Inflammatory macrophage treated with lipopolysaccharide for 1 hour (primary cell): ENCODE results near the gene EIF4B.
"Not testable (repeated sequence)": the region's sequence is repeated elsewhere in the genome, so short reads cannot be mapped to it uniquely, and the experiment has no call there.

Experiments
- DNase-seq, 2 donors: peaks; one replicate each; pipeline ENCODE4 v3.0.0-alpha.2; 2020 to 2022

EIF4B gene

DNA sequence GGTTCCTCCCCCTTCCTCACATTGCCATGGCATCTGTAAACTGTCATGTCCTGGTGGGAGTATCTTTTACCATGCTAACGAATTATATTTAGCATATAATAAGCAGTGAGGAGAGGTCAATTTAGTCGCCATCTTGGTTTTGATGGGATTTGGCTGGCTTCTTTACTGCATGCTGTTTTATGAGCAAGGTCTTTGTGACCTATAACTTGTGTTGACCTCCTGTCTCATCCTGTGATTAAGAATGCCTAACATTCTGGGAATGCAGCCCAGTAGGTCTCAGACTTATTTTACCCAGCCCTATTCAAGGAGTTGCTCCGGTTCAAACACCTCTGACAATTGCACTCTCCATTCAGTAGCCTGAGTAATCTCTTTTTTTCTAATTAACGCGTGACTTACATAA, 2.1 kb upstream of the EIF4B start:
- no peak for DNase-seq

DNA sequence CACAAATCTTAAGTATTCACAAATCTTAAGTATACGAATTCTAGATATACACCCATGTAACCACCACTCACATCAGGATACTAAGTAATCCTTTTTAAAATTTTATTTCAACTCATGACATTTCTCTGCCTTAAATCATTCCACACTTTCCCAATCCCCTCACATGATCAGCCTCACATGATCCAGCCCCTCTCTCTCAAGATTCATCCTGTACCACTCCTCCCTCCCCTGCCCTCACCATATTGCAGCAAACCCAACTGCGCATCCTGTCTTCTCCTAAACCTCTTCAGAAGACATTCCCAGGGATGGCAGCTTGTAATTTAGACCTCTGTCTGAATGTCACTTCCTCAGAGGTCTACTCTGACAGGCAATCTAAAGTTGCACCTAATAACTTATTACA, 1.7 kb upstream of the EIF4B start:
- DNase-seq = peak; percentile 16 to 33

DNA sequence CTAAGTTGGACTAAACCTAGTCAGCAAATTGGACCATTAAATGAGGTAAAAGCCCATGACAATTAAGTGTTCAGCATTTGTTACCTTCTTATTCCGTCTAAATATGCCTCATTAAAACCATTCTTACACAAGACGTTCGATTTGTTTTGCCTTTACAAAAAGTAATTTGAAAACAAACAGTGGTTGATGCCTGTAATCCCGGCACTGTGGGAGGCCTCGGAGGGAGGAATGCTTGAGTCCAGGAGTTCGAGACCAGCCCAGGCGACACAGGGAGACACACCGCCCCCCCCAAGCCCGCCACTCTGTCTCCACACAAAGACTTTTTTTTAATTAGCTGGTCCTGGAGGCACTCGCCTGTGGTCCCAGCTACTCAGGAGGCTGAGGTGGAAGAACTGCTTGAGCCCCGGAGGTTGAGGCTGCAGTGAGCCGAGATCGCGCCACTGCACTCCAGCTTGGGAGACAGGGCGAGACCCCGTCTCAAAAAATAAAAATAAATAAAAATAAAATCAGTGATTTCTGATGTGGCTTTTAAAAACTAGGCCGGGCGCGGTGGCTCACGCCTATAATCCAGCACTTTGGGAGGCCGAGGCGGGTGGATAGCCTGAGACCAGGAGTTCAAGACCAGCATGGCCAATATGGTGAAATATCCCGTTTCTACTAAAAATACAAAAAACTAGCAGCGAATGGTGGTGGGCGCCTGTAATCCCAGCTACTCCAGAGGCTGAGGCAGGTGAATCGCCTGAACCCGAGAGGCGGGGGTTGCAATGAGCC, 856 bp upstream of the EIF4B start:
- no peak for DNase-seq

DNA sequence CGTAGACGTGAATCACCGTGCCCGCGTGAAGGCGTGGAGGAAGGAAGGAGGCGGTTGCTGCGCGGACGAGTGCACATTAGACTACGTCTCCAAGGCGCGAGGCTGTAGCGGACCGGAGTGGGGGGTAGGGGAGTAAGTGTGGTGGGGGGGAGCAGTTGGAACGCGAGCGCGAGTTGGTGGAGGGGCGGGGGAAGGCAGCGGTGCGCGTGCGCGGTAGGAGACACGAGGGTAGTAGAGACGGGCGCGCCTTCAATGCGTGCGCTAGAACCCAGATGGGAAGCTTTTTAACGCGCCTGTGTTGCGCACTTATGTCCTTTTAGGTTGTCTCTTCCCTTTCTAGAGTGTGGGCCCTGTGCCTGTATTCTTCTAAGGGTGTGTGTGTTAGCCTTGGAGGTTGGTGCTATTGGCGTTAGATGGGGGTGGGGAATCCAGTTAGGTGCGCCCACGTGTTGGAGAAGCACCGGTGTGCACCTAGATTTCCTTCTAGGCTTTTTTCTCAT, 604 bp downstream of the EIF4B start:
- peak; percentile 67 to 80 for DNase-seq

DNA sequence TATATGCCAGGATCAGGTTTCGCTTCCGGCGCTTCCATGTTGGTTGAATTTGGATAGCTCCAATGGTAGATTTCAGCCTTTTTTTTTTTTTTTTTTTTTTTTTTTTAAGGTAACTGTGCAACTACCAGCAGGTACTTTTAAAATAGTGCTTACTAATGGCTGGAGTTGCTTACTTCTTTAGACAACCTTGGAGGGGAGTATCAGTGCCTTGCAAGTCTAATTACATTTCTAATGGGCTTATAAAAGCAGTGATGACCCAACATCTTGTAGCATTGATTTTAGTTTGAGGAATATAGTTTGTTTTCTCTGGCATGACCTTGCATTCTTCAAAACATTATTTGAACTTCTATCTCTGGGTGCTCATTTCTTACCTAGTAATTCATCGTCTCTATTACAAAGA, 1.1 kb downstream of the EIF4B start:
- no peak for DNase-seq

DNA sequence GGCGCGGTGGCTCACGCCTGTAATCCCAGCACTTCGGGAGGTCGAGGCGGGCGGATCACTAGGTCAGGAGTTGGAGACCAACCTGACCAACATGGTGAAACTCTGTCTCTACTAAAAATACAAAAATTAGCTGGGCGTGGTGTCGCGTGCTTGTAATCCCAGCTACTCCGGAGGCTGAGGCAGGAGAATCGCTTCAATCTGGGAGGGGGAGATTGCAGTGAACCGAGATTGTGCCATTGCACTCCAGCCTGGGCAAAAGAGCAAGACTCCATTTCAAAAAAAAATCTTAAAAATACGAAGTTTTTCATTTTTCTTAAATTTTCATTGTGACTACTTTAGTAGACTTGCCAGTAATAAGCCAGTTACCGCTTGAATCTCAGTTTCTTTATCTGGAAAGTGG, 2.5 kb downstream of the EIF4B start:
- DNase-seq = not testable (repeated sequence)

DNA sequence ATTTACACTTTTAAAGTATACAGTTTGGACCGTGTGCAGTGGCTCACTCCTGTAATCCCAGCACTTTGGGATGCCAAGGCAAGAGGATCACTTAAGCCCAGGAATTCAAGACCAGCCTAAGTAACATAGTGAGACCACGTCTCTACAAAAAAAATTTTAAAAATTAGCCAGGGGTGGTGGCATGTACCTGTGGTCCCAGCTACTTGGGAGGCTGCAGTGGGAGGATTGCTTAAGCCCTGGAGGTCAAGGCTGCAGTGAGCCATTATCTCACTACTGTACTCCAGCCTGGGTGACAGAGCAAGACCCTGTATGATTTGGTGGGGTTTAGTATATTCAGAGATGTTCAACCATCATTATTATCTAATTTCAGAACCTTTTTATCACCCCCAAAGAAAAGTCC, 4.7 kb downstream of the EIF4B start:
- DNase-seq = no peak

DNA sequence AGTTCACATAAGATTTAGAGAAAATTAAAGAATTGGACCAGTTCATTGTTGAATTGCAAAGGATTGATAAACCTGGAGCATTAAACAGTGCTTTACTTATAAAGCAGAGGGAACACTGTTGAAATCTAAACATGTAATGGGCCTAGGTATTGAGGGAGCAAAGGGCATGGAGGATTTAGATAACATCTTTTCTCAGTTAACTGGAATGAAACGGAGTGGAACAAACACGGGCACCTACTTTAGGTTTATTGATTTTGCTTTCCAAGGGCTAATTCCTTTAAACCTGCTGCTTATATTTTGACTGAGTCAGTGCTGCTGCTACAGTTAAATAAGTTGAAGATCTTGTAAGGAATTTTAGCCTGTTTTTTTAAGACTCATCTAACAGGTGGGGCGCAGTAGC, 5.6 kb downstream of the EIF4B start:
- DNase-seq = no peak

DNA sequence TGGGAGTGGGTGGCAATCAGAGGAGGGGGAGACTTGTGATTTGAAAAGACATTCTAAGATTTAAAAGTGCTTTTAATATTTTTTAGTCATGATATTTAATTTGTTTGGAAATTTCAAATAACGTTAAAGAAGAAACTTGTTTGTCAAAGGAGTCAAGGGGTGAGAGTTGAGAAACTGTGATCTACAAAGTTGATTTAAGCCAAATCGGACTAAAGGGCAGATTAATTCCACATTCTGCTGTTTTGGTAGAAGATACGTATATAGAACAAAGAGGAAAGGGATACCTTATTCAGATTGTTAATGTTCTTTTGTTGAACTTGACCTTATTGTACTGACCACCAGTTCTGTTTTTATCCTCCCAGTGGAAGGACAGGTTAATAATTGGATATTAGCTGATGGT, 6.7 kb downstream of the EIF4B start:
- DNase-seq = no peak

DNA sequence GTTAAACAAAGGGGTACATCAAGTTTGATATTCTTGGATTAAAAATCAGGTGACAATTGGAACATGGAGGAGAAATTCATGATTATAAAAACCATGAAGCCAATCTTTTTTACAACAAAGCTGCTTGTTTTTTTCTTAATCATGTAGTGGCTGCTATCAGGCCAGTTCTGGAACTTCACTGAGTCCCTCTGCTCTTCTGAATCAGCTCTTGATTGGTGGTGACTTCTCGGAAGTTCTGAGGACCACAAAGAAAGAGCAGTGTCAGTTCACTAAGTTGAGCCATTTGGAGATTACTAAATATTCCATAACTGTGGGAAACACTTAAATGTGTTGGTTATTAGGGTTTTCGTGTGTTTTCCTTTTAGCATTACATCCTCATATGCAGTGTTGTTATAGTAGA, 8.5 kb downstream of the EIF4B start:
- no peak for DNase-seq

DNA sequence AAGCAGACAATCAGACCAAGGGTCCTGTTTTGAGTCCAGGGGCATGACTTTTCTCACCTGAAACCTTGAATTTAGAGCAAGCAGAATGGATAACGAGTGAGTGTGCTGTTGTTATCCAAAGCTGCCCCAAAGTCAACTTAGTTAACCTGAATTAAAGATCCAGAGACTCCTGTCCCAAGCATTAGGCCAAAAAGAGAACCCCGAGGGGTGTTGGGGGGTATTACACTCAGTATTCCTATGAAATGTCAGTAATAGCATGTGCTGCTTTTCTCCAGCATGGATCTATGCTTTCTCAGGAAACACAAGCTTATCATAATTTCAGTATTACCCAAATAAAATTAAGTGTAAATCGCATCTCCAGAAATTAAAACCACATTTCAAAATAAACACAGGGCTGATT, 19.0 kb downstream of the EIF4B start:
- no peak for DNase-seq

DNA sequence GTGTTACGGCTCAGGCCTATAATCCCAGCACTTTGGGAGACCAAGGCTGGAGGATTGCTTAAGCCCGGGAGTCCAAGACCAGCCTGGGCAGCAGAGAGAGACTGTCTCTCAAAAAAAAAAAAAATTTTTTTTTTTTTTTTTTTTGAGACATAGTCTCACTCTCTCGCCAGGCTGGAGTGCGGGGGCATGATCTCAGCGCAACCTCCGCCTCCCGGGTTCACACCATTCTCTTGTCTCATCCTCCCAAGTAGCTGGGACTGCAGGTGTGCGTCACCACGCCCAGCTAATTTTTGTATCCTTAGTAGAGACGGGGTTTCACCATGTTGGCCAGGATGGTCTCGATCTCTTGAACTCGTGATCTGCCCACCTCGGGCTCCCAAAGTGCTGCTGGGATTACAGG, 20.8 kb downstream of the EIF4B start:
- not testable (repeated sequence) for DNase-seq

DNA sequence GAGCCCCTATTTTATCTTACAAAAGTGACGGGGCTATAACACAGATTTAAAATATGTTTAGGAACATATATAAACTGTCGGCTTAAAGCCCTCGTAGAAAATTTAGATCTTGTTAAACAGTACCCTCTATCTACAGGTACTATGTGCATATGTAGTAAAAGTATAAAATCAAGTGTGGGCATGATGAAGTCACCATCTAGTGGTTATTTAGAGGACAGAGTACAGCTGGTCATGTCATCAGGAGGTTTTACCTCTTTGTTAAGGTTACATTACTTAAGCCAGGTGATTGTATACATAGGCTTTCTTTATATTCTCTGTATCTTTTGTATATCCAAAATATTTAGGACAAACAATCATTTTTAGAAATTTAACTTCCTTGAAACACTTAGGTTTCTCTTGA, 25.4 kb downstream of the EIF4B start:
- DNase-seq = no peak

DNA sequence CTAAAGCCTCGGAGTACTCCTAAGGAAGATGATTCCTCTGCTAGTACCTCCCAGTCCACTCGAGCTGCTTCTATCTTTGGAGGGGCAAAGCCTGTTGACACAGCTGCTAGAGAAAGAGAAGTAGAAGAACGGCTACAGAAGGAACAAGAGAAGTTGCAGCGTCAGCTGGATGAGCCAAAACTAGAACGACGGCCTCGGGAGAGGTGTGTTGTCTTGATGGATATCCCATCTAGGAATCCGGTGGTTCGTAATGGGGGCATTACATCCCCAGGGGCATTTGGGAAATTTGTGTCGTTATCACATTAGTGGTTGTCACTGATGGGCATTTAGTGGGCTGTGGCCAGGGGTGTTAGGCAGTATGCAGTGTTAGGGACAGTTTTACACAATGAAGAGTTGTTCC, 27.6 kb downstream of the EIF4B start:
- not testable (repeated sequence) for DNase-seq

DNA sequence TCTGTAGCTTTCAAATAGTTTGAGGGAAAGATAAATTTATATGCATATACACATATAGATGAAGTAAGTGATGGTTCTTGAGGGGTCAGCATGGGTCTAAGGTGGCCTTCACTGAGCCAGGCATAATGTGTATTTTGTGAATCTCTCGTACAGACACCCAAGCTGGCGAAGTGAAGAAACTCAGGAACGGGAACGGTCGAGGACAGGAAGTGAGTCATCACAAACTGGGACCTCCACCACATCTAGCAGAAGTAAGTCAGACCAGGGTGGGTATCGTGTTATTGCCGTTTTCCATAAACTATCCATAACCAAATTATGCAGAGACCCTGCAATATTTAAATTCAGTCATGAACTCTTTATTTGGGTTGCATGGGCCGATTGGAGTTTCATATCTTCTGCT, 28.2 kb downstream of the EIF4B start:
- DNase-seq = no peak

DNA sequence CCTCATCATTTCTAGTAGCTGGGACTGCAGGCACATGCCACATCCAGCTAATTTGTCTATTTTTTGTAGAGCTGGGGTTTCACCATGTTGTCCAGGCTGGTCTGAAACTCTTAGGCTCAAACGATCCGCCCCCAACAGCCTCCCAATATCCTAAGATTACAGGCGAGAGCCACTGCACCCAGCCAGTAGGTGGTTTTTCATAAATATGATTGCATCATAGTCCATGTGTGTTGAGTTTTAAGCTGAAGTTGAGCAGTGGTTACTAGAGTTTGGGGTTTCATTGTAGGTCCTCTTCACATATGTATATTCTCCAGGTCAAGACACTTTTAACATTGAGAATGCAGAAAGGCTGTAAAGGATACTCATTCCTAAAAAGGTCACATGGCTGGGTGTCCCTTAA, 30.5 kb downstream of the EIF4B start:
- no peak for DNase-seq

DNA sequence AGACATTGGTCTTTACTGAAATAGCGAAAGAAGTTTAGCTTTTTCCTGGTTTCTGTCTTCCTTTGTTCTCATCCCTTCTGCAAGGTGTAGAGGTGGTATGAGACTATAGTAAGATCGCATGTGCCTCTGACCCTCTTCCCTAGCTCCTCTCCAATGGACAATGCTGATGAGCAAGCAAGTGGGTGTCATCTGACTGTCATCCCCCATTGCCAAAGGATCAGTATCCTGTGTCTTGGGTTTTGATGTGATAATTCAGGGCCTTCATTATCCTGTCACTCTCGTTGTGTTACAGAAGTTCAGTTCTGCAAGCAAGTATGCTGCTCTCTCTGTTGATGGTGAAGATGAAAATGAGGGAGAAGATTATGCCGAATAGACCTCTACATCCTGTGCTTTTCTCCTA, 33.6 kb downstream of the EIF4B start:
- no peak for DNase-seq

DNA sequence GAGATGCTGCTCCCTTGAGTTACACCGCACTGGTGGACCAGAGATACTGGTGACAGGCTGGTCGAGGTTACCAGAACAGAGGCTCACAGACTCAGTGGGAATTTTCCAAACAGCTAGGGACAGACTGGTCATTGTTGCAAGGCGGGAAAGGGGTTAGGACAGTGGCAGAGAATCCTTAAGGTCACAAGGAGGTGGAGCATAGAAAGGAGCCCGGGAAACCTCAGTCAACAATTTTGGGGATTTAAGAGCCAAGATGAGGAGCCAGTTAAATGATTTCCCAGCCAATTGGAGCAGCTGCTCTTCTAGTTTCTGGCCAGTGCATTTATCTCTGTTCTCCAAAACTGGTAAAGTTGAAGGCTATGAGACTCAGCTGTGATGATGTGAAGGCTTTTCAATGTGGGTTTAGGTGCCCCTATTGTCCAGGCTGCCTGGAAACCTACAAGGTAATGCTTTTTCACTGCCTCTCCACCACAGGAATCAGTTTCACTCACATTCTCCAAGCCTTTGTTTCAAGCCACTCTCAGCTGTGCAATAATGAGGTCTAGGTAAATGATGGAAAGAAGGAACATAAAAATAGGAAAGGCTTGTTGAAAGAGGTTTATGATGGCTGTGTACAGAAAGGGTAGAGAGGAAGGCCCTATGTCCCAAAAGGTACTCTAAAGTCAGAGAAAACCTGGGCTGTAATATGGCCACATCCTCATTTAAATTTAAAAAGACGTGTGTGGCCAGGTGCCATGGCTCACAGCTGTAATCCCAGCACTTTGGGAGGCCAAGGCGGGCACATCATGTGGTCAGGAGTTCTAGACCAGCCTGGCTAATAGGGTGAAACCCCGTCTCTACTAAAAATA, 36.6 kb downstream of the EIF4B start:
- no peak for DNase-seq

DNA sequence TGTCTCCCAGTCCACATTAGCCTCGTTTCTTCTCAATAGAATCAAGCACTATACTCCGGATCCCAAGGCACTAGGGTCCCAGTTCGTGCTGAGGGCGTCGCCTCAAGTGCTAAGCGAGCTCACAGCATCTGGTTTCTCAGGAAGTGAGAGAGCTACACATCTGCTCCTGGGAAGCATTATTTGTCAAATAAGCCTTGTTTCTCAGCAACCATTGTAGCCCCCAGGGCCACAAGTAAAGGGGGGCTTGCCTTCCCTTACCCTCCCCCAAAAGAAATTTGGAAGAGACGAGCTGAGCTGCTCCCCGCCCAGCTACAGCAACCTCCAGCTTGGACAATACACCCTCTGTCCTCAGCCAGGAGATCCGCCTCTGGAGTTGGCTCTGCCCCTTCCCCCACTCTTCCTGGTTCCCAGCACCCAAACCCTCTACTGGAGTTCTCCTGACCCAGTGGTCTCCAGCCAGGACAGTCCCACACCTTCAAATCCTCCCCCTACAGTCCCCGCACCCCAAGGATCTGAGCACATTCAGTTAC, 37.9 kb downstream of the EIF4B start:
- DNase-seq = no peak

DNA sequence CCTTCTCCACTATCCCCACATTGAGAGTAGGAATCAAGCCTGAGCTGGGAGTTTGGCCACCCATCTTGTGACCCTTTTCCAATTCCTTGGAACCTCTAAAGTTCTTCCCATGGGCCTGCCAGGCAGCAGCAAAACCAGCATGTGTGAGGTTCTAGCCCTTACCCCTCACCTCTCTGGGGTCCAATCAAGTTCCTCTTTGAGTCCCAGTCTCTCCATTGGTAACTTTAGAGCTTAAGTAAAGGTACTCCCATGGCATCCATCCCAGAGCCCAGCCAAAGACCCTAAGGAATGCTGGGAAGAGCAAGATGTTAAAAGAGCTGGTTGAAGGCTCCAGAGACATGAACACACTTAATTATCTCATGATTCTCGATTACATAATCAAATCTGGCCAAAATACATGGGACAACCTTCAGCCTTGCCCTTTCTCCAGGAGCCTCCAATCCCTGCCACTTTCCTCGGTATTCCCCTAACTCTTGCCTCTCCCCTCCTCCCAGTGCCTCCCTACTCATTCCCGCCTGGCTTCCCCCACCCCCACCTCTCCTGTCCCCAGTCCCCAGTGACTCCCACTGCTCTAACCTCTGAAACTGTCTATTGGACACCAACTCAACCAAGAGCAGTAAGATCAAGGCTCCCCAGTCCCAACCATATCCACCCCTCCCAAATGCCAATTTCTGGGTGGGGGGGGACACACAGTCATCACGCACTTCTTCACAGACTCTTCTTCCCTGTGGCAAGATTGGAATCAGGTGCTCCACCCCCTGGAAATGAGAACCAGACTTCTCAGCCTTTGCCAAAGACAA, 38.8 kb downstream of the EIF4B start:
- peak in 1 of 2 donors; percentile 36 for DNase-seq

DNA sequence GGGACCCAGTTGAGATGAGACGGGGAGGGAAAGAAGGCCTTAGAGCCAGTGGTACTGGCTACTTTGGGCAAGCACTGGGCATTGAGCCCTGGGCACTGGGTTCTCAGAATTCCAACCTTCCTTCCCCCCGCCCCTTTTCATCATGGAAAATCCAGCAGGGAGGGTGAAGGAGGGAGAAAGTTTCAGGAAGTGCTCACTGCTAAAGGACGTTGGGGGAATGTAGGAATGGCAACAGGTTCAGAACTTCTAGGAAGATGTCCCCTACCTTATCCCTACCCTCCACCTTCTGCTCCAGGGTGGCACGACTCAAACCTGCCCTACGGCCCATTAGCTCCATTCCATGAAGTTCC, 39.4 kb downstream of the EIF4B start:
- no peak for DNase-seq

DNA sequence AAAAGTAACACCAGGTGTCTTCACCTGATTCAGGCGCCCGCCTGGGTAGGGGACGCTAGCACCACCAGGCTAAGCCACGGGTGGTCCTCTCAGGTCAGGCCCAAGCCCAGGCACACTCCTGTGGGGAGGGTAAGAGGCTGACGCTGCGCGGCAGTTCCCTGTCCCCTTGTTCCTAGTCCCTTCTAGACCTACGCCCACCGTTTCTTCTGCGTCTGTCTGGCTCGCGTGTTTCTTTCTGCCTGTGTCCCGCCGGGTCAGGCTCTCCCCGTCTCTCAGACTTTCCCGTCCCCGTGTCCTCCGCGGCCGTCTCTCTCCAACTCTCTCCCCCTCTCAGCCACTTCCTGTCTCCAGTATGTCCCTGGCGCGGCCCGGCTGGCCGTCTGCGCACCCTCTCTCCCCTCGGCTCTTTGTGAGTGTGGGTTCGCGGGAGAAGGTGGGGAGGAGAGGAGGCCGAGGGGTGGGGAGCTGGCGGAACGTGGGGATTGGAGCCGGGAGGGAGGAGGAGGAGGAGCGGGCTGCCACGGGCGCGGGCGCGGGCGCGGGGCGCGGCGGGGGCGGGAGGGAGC, 40.5 kb downstream of the EIF4B start:
- peak; percentile 32 to 61 for DNase-seq
